K562 (cell line): ENCODE results near the gene MET. TPM values are rescaled to one million over a fixed set of nuclear protein-coding genes. Genes with fewer than 3 reads are reported as not detected.

Experiments used
- ATAC-seq: fragments of 200-7000 bp; cut with Tn5 transposase; 3 replicates; pipeline ENCODE4 v1.9.1; 2020; ENCODE audit warnings: moderate library complexity
- BruUV-seq: library from RNA; stranded (reverse); fragments of 400-500 nt; replicated peaks from 2 replicates; lab custom pipeline; 2021; lab: Mats Ljungman, UMichigan
- CTCF ChIA-PET: fragments of 300-600 bp; formaldehyde crosslinking; extraction: SDS; loops from one replicate; lab custom pipeline; 2021; ENCODE audit warnings: low intra/inter-chr PET ratio; lab: Yijun Ruan, JAX
- POLR2A ChIA-PET: fragments of 300-600, 350-650 bp; sonication (Branson Sonifier 250); formaldehyde crosslinking; extraction: SDS; loops from one replicate; lab custom pipeline; 2021; ENCODE audit warnings: antibody characterized with exemption, inconsistent platforms; lab: Yijun Ruan, JAX
- DNase-seq, 4 experiments: peaks; one replicate each; pipeline versions ENCODE4 v3.0.0 to v3.0.0-alpha.2; 2011 to 2018; ENCODE audit warnings: low spot score in 3 of 4, mixed read lengths in 3 of 4; ENCODE audit errors: extremely low read depth in 1 of 4
- FAIRE-seq: peaks from 2 replicates; lab custom pipeline; 2011; peaks lifted over from hg19 to GRCh38; lab: Jason Lieb, UNC
- H2AFZ ChIP-seq: 2 replicates; pipeline ENCODE4 v1.6.0; 2011; ENCODE audit warnings: low read depth, low read length, control low read depth, inconsistent platforms
- H3K27ac ChIP-seq: fragments of 200-600 bp; 3 replicates; pipeline ENCODE4 v1.8.0; 2011; ENCODE audit warnings: low read depth, mild to moderate bottlenecking, control low read depth, inconsistent platforms, low read length, moderate library complexity, mixed read lengths; ENCODE audit errors: extremely low read depth
- H3K27me3 ChIP-seq, 2 experiments: fragments of 300-600 bp in 1 of 2; 2 replicates in 1 of 2; 3 replicates in 1 of 2; pipeline versions ENCODE4 v1.6.0 to v1.8.0; 2011; ENCODE audit warnings: inconsistent platforms in 2 of 2, low read length in 2 of 2, mild to moderate bottlenecking in 1 of 2, mixed read lengths in 1 of 2, moderate library complexity in 1 of 2; ENCODE audit not compliant: control insufficient read depth in 2 of 2, insufficient read depth in 2 of 2
- H3K36me3 ChIP-seq: fragments of 300-600 bp; 3 replicates; pipeline ENCODE4 v1.8.0; 2011; ENCODE audit warnings: mild to moderate bottlenecking, low read length, inconsistent platforms; ENCODE audit not compliant: control insufficient read depth, insufficient read depth
- H3K4me1 ChIP-seq, 2 experiments: fragments of 200-600 bp in 1 of 2; replicated peaks in 1 of 2; 2 replicates in 1 of 2; 3 replicates in 1 of 2; pipeline versions ENCODE4 v1.5.1 to v1.8.0; 2011; ENCODE audit warnings: inconsistent platforms in 2 of 2, low read length in 2 of 2, mild to moderate bottlenecking in 1 of 2, mixed read lengths in 1 of 2, moderate library complexity in 1 of 2; ENCODE audit not compliant: control insufficient read depth in 2 of 2, insufficient read depth in 2 of 2
- H3K4me2 ChIP-seq: 2 replicates; pipeline ENCODE4 v1.6.1; 2011; ENCODE audit warnings: low read length, control low read depth, inconsistent platforms, mixed read lengths; ENCODE audit not compliant: insufficient read depth
- H3K4me3 ChIP-seq: fragments of 200-600 bp; sonication (generic), shearing (Covaris generic); 2 replicates; pipeline ENCODE4 v1.5.1; 2016; ENCODE audit warnings: control low read depth, inconsistent platforms
- H3K79me2 ChIP-seq: fragments of 200-600 bp; 3 replicates; pipeline ENCODE4 v1.8.0; 2011; ENCODE audit warnings: low read length, inconsistent platforms; ENCODE audit not compliant: control insufficient read depth, insufficient read depth
- H3K9ac ChIP-seq, 2 experiments: 2 replicates each; pipeline versions ENCODE4 v1.6.0 to v1.6.1; 2011; ENCODE audit warnings: low read depth in 2 of 2, low read length in 2 of 2, control low read depth in 1 of 2, inconsistent platforms in 1 of 2, mild to moderate bottlenecking in 1 of 2, mixed read lengths in 1 of 2; ENCODE audit not compliant: insufficient read depth in 1 of 2
- H3K9me1 ChIP-seq: one replicate; pipeline ENCODE4 v1.6.0; 2011; ENCODE audit warnings: inconsistent platforms, mild to moderate bottlenecking, low read length, moderate library complexity; ENCODE audit not compliant: control insufficient read depth, insufficient read depth
- H3K9me3 ChIP-seq: replicated peaks from 2 replicates; pipeline ENCODE4 v1.5.1; 2011; ENCODE audit warnings: low read depth, low read length, inconsistent platforms; ENCODE audit not compliant: control insufficient read depth, insufficient read depth
- H4K20me1 ChIP-seq: replicated peaks from 2 replicates; pipeline ENCODE4 v1.6.1; 2011; ENCODE audit warnings: low read length, inconsistent platforms, mixed read lengths; ENCODE audit not compliant: control insufficient read depth, insufficient read depth
- ARHGAP35 ChIP-seq: fragments of 450-650 bp; IDR thresholded peaks from 2 replicates; pipeline ENCODE4 v1.6.1; 2018; ENCODE audit not compliant: partially characterized antibody
- FOXA1 ChIP-seq: fragments of 450-650 bp; IDR thresholded peaks from 2 replicates; pipeline ENCODE4 v1.6.1; 2016; ENCODE audit warnings: mild to moderate bottlenecking, borderline replicate concordance
- FOXA3 ChIP-seq, 2 experiments: fragments of 450-650 bp in 1 of 2; sonication (generic) in 1 of 2; formaldehyde crosslinking; IDR thresholded peaks in 1 of 2; conservative IDR thresholded peaks in 1 of 2; 2 replicates each; pipeline versions ENCODE4 v1.4.0 to v1.8.0; 2020 to 2022; ENCODE audit warnings: mild to moderate bottlenecking in 2 of 2, missing genetic modification reagents in 1 of 2
- GTF2A2 ChIP-seq: IDR thresholded peaks from 2 replicates; pipeline ENCODE4 v1.6.1; 2016; ENCODE audit warnings: mild to moderate bottlenecking, missing genetic modification characterization, missing compliant biosample characterization
- IFI16 ChIP-seq: fragments of 250-450 bp; sonication (Bioruptor Pico); IDR thresholded peaks from 2 replicates; pipeline ENCODE4 v2.1.2; 2022; ENCODE audit warnings: mild to moderate bottlenecking, inconsistent platforms
- NR2F6 ChIP-seq: fragments of 450-650 bp; formaldehyde crosslinking; IDR thresholded peaks from 2 replicates; pipeline ENCODE4 v1.4.0; 2020; ENCODE audit warnings: mild to moderate bottlenecking
- PHF8 ChIP-seq: fragments of 200-600 bp; sonication (generic); IDR thresholded peaks from 2 replicates; pipeline ENCODE4 v1.6.1; 2012; ENCODE audit warnings: mixed run types, mild to moderate bottlenecking, inconsistent platforms, low read length, moderate library complexity, borderline replicate concordance
- SAFB2 ChIP-seq: fragments of 200-400 bp; formaldehyde crosslinking; IDR thresholded peaks from 2 replicates; pipeline ENCODE4 v1.6.1; 2018; ENCODE audit warnings: borderline replicate concordance, low read length, low read depth, moderate library complexity; ENCODE audit not compliant: severe bottlenecking
- SMAD3 ChIP-seq: fragments of 450-650 bp; formaldehyde crosslinking; conservative IDR thresholded peaks from 2 replicates; pipeline ENCODE4 v1.4.0; 2020; ENCODE audit warnings: mild to moderate bottlenecking
- ZNF232 ChIP-seq: sonication (generic); formaldehyde crosslinking; IDR thresholded peaks from 2 replicates; pipeline ENCODE4 v1.8.0; 2022; ENCODE audit warnings: mild to moderate bottlenecking, missing genetic modification reagents
- ZNF24 ChIP-seq: fragments of 450-650 bp; IDR thresholded peaks from 2 replicates; pipeline ENCODE4 v1.6.1; 2016
- ZNF561 ChIP-seq: fragments of 450-650 bp; formaldehyde crosslinking; conservative IDR thresholded peaks from 2 replicates; pipeline ENCODE4 v1.4.0; 2020; ENCODE audit warnings: mild to moderate bottlenecking, moderate library complexity
- WGBS: fragments of 100-300 bp; shearing (Covaris generic); methylation state at CpG from one replicate; pipeline ENCODE4 v1.1.6; 2016; ENCODE audit warnings: low coverage, mixed read lengths; ENCODE audit not compliant: insufficient coverage; ENCODE audit errors: missing lambda C conversion rate; 5-methylcytosine and 5-hydroxymethylcytosine counted together
- in situ Hi-C: fragments of 300-500 bp; cut with MboI; formaldehyde crosslinking; loops from 4 replicates; pipeline ENCODE4 v1.15.0; 2018; ENCODE audit warnings: inconsistent platforms, mixed read lengths
- intact Hi-C: fragments of 100-400 bp; cut with micrococcal nuclease; formaldehyde crosslinking; loops from 2 replicates; pipeline ENCODE4 v1.14.2; 2022
- polyA plus RNA-seq, 8 experiments: library from polyadenylated mRNA; depleted of rRNA in 4 of 8; stranded (reverse) in 5 of 8; unstranded in 3 of 8; fragments of >200 nt; fragmentation: Nextera tagmentation in 2 of 8; fragmentation: Illumina TruSeq in 1 of 8; extraction: Ambion mirVana in 2 of 8; extraction: Trizol in 1 of 8; gene quantifications; 2 replicates each; pipeline versions ENCODE4 v1.2.1 to v1.2.3, GENCODE V29; 2011 to 2014; ENCODE audit warnings: inconsistent platforms in 1 of 8, missing spikeins in 1 of 8
- total RNA-seq, 7 experiments: library from RNA; depleted of rRNA in 6 of 7; stranded (reverse); fragments of >200 nt in 6 of 7; fragmentation: Illumina TruSeq in 2 of 7; extraction: Trizol in 2 of 7; gene quantifications; 2 replicates each; pipeline versions ENCODE4 v1.2.1 to v1.2.3, GENCODE V29; 2011 to 2021; ENCODE audit warnings: low replicate concordance in 1 of 7
- TF ChIP-seq, protein P1 (sequence below): fragments of 250-450 bp; sonication (Bioruptor Pico); IDR thresholded peaks from 2 replicates; pipeline ENCODE4 v1.8.0; 2022; ENCODE audit warnings: inconsistent platforms
- TF ChIP-seq, protein P2 (sequence below), 2 experiments: fragments of 450-650 bp; formaldehyde crosslinking in 1 of 2; IDR thresholded peaks; 2 replicates each; pipeline versions ENCODE4 v1.4.0 to v1.6.1; 2014 to 2020; ENCODE audit warnings: mild to moderate bottlenecking in 2 of 2, borderline replicate concordance in 1 of 2, low read depth in 1 of 2

MET gene
- total and polyA plus RNA-seq, 9 of the 15 experiments (the other 6 are each of a cell fraction or from before 2014, with no cell fraction given): 0.84 to 2.4 (median 1.1) TPM

DNA sequence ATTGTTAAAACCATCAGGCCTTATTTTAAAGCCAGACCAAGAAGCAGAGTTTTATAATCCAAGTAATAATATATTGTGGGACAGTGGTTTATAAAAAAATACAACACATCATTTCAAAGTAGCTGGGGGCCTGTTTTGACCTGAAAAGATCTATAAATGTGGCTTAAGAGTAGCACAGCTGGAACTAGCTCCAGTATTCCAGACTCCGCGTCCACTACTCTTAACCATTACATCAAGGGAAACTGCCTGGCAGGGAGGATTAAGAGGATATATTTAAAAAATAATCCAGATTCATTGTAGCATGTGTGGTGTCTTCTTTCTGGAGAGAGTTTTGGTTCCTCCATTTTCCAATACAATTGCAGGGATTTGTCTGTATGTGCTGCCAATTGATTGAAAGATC lies 67.3 kb downstream of the MET start:
- FAIRE-seq: no peak
- Histone ChIP-seq H3K4me2 (no peak overlapping the region), H3K27me3 (peaks cover 8 to 14% of the 10 kb centered on the region in 2 experiments; a peak in 4 of 5 replicates), H3K79me2 (no peaks in the 10 kb centered on the region), H4K20me1 (no peaks in the 10 kb centered on the region), H3K36me3 (no peaks in the 10 kb centered on the region), H3K4me3 (no peak overlapping the region), H2AFZ (no peak overlapping the region), H3K27ac (no peak overlapping the region), H3K9ac (no peak overlapping the region), H3K9me3 (no peaks in the 10 kb centered on the region), H3K4me1 (no peaks in the 10 kb centered on the region), H3K9me1 (no peaks in the 10 kb centered on the region)
- intact Hi-C loops: no loop called here
- in situ Hi-C loops: no loop called here
- no TSS peak for BruUV-seq
- POLR2A ChIA-PET: interaction anchor here (0.7 to 1.3 kb wide), 2 partner anchors 15 to 59 kb away, joined by 3 to 4 read pairs; no protein-coding TSS in a partner anchor
- ATAC-seq: no peak
- CTCF ChIA-PET: no interaction called here
- WGBS: 0% methylated on average over 2 of the region's 2 CpGs
- no peak for DNase-seq
- TF ChIP-seq FOXA1 (no peak), FOXA3 (CRISPR knock-in tag; conservative IDR thresholded peaks at IDR 0.05 in 1 of 2, IDR thresholded peaks at IDR 0.05 in 1 of 2) (no peak), SAFB2 (no peak), ZNF561 (CRISPR knock-in tag) (no peak), SMAD3 (CRISPR knock-in tag) (no peak), IFI16 (CRISPR knock-in tag) (no peak), ZNF24 (no peak), ARHGAP35 (no peak), NR2F6 (CRISPR knock-in tag) (no peak), PHF8 (no peak), ZNF232 (CRISPR knock-in tag) (no peak), GTF2A2 (no peak)
- TF ChIP-seq, protein P1, sequence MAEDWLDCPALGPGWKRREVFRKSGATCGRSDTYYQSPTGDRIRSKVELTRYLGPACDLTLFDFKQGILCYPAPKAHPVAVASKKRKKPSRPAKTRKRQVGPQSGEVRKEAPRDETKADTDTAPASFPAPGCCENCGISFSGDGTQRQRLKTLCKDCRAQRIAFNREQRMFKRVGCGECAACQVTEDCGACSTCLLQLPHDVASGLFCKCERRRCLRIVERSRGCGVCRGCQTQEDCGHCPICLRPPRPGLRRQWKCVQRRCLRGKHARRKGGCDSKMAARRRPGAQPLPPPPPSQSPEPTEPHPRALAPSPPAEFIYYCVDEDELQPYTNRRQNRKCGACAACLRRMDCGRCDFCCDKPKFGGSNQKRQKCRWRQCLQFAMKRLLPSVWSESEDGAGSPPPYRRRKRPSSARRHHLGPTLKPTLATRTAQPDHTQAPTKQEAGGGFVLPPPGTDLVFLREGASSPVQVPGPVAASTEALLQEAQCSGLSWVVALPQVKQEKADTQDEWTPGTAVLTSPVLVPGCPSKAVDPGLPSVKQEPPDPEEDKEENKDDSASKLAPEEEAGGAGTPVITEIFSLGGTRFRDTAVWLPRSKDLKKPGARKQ: no peak
- TF ChIP-seq, protein P2, sequence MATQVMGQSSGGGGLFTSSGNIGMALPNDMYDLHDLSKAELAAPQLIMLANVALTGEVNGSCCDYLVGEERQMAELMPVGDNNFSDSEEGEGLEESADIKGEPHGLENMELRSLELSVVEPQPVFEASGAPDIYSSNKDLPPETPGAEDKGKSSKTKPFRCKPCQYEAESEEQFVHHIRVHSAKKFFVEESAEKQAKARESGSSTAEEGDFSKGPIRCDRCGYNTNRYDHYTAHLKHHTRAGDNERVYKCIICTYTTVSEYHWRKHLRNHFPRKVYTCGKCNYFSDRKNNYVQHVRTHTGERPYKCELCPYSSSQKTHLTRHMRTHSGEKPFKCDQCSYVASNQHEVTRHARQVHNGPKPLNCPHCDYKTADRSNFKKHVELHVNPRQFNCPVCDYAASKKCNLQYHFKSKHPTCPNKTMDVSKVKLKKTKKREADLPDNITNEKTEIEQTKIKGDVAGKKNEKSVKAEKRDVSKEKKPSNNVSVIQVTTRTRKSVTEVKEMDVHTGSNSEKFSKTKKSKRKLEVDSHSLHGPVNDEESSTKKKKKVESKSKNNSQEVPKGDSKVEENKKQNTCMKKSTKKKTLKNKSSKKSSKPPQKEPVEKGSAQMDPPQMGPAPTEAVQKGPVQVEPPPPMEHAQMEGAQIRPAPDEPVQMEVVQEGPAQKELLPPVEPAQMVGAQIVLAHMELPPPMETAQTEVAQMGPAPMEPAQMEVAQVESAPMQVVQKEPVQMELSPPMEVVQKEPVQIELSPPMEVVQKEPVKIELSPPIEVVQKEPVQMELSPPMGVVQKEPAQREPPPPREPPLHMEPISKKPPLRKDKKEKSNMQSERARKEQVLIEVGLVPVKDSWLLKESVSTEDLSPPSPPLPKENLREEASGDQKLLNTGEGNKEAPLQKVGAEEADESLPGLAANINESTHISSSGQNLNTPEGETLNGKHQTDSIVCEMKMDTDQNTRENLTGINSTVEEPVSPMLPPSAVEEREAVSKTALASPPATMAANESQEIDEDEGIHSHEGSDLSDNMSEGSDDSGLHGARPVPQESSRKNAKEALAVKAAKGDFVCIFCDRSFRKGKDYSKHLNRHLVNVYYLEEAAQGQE (IDR thresholded peaks at IDR 0.05; ENCODE audit: borderline replicate concordance): no peak
- TF ChIP-seq, protein P2 (CRISPR knock-in tag; IDR thresholded peaks at IDR 0.05; ENCODE audit: low read depth): no peak
